Stromal cell of bone marrow (primary cell): Measurements from ENCODE around the gene ARRB2.

Experiments
- DNase-seq: peaks from one replicate; pipeline ENCODE4 v3.0.0-alpha.2; 2012; ENCODE audit warnings: low read depth

ARRB2 gene

GRCh38 chr17:4728124-4728523 is 17.7 kb downstream of the ARRB2 start:
- DNase-seq = no peak

DNA sequence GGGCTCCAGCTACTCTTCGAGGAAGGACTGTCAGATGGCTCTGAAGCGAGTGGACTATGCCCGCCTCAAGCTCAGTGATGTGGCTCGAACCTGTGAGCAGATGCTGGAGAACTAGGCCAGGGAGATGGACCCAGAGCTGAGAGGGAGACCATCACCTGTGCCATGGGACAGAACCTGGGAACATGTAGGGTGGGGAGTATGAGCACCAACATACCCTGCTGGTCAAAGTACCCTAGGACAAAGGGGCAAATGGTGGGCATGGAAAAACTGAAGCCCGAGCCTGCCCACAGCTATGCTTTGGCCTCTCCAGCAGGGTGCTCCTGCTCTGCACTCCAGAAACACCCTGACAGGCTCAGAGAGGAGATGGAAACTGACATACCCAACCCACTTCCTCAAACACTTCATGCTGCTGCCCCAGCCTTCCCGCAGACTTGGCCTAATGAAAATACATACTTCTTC is 22.7 kb downstream of the ARRB2 start:
- no peak for DNase-seq

DNA sequence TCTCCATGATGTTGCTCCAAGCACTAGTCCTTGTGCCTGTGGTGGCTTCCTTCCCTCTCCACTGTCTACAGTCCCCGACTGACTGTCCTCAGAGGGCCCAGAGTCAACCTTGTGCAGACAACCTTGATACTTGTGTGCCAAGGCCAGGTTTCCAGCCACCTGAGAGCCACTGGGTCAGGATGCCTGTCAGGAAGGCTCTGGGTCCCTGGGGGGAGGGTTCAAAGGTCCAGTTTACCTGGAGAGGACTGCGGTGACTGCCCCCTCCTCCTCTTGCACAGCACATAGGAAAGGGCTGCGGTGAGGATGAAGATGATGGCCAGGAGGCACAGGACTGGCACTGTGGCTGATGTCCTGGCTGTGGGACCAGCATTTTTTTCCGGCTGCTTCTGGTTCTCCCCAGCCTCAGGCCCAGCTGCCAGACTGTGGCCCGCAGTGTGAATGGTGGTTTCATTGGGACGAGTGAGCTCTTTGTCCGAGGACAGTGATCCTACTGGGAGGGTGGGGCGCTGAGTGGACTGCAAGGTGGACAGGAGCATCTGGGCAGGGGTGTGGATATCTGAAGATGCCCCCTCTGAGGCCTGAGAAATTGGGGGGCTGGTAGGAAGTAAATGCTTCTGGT is 24.5 kb downstream of the ARRB2 start:
- DNase-seq = no peak

- no peak for DNase-seq
These were observed 25.6 kb downstream of the ARRB2 start for GRCh38 chr17:4735876-4736651.

GRCh38 chr17:4738136-4739121 is 28.0 kb downstream of the ARRB2 start:
- no peak for DNase-seq

GRCh38 chr17:4739122-4740024 is 28.9 kb downstream of the ARRB2 start, which contains the start of the genes CXCL16 and ZMYND15:
CXCL16 (minus strand) TSS chr17:4739928; CDS start chr17:4739339, 589 bp downstream.
ZMYND15 (plus strand) TSS chr17:4739833; CDS start chr17:4740549, 716 bp downstream.
- DNase-seq = peak; percentile 28

DNA sequence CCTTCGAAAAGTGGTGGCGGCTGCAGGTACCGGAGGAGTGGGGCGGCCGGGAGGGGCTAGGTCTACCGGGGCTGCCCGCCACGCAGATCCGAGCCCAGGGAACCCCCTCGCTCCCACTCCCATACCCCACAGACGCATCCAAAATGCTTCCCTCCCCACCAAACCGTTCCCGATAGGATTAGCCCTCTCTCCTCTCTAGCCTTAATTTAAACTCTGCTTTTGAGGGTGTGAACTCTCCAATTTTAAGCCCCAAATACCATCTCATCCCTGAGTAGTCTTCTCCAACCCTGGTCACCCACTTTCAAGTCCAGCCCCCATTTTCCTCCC is 29.6 kb downstream of the ARRB2 start:
- DNase-seq = no peak

DNA sequence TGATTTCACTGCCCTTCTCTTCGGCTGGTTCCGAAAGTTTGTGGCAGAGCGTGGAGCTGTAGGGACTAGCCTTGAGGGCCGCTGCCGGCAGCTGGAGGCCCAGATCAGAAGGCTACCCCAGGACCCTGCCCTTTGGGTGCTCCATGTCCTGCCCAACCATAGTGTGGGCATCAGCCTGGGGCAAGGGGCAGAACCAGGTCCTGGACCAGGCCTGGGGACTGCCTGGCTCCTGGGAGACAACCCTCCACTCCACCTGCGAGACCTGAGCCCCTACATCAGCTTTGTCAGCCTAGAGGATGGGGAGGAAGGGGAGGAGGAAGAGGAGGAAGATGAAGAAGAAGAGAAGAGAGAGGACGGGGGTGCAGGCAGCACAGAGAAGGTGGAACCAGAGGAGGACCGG is 30.2 kb downstream of the ARRB2 start:
- DNase-seq = no peak

- DNase-seq = no peak
These were observed 31.1 kb downstream of the ARRB2 start for GRCh38 chr17:4741544-4741943.

GRCh38 chr17:4742133-4742532 is 31.7 kb downstream of the ARRB2 start:
- no peak for DNase-seq

DNA sequence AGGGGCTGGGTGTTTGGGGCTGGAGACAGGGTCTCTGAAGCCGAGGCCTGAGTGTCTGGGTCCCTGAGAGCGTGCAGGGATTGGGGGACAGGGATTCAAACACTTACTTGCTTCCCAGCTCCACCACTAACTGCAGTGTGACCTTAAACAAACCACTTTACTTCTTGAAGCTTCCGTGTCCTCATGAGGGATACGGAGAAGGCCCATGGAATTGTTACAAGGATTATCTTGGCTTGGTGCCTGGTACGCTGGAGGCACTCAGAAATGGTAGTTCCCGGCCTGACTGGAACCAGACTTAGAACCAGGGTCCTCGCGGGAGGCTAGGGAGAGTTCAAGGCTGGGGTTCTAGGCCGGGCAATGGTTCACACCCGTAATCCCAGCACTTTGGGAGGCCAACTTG is 32.2 kb downstream of the ARRB2 start:
- peak; percentile 14 for DNase-seq

DNA sequence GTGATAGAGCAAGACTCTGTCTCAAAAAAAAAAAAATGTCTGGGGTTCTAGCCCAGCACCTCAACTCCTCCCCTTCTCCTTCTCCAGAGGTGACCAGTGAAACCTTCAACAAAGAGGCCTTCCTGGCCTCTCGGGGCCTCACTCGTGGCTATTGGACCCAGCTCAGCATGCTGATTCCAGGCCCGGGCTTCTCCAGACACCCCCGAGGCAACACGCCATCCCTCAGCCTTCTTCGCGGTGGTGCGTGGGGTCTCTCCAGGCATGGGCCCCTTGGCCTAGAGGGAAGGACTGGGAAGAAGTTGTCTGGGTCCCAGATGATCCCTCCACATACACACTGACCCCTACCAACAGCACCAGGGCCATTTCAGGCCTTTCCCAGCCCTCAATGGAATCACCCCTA is 32.8 kb downstream of the ARRB2 start:
- no peak for DNase-seq

- DNase-seq = no peak
These were observed 33.5 kb downstream of the ARRB2 start for GRCh38 chr17:4743898-4744297.

DNA sequence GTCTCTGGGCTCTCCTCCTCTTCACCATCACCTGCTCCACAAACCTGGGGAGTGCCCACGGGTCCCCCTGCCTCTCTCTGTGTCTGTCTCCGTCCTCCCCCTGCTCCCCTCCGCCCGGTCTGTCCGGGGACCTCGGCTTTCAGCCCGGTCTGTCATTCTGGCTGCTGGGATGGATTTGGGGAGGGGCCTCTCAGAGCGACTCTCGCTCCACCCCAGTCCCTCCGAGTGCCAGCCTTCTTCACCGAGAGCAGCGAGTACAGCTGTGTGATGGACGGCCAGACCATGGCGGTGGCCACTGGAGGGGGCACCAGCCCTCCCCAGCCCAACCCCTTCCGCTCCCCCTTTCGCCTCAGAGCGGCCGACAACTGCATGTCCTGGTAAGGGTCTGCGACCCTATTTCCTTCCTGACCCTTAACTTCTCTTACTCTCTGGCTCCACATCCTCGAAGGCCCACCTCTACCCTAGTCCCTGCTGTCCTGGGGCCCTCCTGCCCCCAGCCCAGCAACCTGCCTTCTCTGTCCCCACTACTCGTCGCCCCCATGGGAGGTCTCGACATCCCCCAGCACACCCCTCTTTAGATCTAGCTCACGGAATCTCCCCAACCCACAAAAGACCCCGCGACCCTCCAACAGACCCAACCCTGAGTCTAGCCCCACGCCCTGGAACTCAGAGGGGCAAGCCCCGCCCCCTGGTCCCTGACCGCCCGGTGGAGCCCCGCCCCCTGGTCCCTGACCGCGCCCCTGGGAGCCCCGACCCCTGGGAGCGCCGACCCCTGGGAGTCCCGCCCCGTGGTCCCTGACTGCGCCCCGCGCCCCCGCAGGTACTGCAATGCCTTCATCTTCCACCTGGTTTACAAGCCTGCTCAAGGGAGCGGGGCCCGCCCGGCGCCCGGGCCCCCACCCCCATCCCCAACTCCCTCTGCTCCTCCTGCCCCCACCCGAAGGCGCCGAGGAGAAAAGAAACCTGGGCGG is 34.9 kb downstream of the ARRB2 start:
- no peak for DNase-seq

- DNase-seq = no peak
These were observed 37.4 kb downstream of the ARRB2 start for GRCh38 chr17:4747847-4748246.

DNA sequence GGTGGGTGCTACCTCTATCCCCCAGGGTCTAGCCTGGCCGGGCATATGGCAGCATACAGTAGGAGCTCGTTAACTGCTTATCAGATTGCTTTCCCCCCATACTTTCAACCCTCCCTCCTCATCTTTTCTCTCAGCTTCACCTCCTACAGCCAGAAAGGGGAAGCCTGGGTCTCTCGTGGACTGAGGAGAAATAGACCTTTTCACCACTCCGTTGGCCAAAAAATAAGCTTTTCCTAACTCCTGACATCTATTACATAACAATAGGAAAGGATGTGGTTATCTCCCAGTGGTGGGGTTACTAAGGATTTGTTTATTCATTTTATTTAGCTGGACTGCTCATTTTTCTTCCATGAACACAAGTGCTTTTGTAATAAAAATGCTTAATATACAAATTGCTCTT is 38.3 kb downstream of the ARRB2 start:
- no peak for DNase-seq

GRCh38 chr17:4750606-4751005 is 40.2 kb downstream of the ARRB2 start:
- DNase-seq = no peak

DNA sequence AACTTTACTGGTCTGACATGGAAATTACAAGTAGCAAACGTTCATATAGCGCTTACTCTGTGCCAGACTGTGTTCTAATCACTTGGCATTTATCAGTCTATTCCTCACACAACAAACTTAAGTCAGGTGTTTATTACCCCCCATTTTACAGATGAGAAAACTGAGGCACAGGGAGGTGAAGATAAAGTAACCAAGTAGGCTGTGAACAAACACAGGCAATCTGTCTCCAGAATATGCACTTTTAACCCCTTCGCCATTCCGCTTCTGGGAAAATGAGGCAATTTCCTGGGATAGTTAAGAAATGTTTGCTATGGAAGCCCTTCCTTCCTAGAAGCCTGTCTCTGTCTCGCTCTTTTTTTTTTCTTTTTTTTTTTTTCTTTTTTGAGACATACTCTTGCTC is 41.5 kb downstream of the ARRB2 start:
- DNase-seq = no peak

- DNase-seq = no peak
These were observed 43.0 kb downstream of the ARRB2 start for GRCh38 chr17:4753392-4753791.

- DNase-seq = no peak
These were observed 49.4 kb downstream of the ARRB2 start for GRCh38 chr17:4759776-4760236.
